IMR-90 (cell line): ENCODE data around the gene DCDC1. TPM values are rescaled to one million over a fixed set of nuclear protein-coding genes. Genes with fewer than 3 reads are reported as not detected.

ENCODE experiments used
- ATAC-seq: fragments of 200-7000 bp; cut with Tn5 transposase; 2 replicates; pipeline ENCODE4 v1.9.1; 2020; ENCODE audit warnings: low read depth, mild to moderate bottlenecking, moderate library complexity
- BruUV-seq: library from RNA; stranded (reverse); fragments of 400-500 nt; replicated peaks from 2 replicates; lab custom pipeline; 2021; lab: Mats Ljungman, UMichigan
- CTCF ChIA-PET: fragments of 300-600 bp; formaldehyde crosslinking; extraction: SDS; loops from one replicate; lab custom pipeline; 2021; ENCODE audit warnings: antibody characterized with exemption; lab: Yijun Ruan, JAX
- POLR2A ChIA-PET: fragments of 300-600 bp; sonication (Branson Sonifier 250); formaldehyde crosslinking; loops from one replicate; lab custom pipeline; 2022; ENCODE audit warnings: antibody characterized with exemption; ENCODE audit not compliant: unreplicated experiment; lab: Charles Lee
- DNase-seq: peaks from one replicate; pipeline ENCODE4 v3.0.0; 2013
- H2AFZ ChIP-seq: replicated peaks from 2 replicates; pipeline ENCODE3; 2013; ENCODE audit warnings: low read length, mild to moderate bottlenecking; ENCODE audit not compliant: poor library complexity
- H2AK5ac ChIP-seq: 2 replicates; pipeline ENCODE4 v1.6.1; 2013; ENCODE audit warnings: low read depth, low read length, inconsistent platforms
- H2AK9ac ChIP-seq: replicated peaks from 2 replicates; pipeline ENCODE3; 2013; ENCODE audit warnings: mild to moderate bottlenecking, low read depth, low read length, moderate library complexity; ENCODE audit not compliant: poor library complexity
- H2BK120ac ChIP-seq: 2 replicates; pipeline ENCODE4 v1.6.1; 2013; ENCODE audit warnings: low read depth, low read length, inconsistent platforms
- H2BK15ac ChIP-seq: 3 replicates; pipeline ENCODE4 v1.6.1; 2013; ENCODE audit warnings: low read depth, low read length, inconsistent platforms
- H2BK20ac ChIP-seq: 2 replicates; pipeline ENCODE4 v1.6.1; 2013; ENCODE audit warnings: low read depth, mild to moderate bottlenecking, inconsistent platforms, low read length, moderate library complexity
- H2BK5ac ChIP-seq: 2 replicates; pipeline ENCODE4 v1.6.1; 2013; ENCODE audit warnings: mild to moderate bottlenecking, low read depth, low read length, inconsistent platforms; ENCODE audit not compliant: poor library complexity, severe bottlenecking
- H3K14ac ChIP-seq: replicated peaks from 2 replicates; pipeline ENCODE4 v1.6.1; 2013; ENCODE audit warnings: low read depth, low read length, inconsistent platforms
- H3K18ac ChIP-seq: 2 replicates; pipeline ENCODE4 v1.6.1; 2013; ENCODE audit warnings: low read depth, low read length, control low read depth
- H3K23ac ChIP-seq: 2 replicates; pipeline ENCODE4 v1.6.1; 2013; ENCODE audit warnings: low read depth, low read length, inconsistent platforms
- H3K27ac ChIP-seq: 2 replicates; pipeline ENCODE4 v1.5.1; 2013; ENCODE audit warnings: mild to moderate bottlenecking, control low read depth, low read length; ENCODE audit not compliant: insufficient read depth
- H3K27me3 ChIP-seq: 2 replicates; pipeline ENCODE4 v1.6.1; 2013; ENCODE audit warnings: low read length; ENCODE audit not compliant: control insufficient read depth, insufficient read depth
- H3K36me3 ChIP-seq: 2 replicates; pipeline ENCODE4 v1.6.1; 2013; ENCODE audit warnings: low read length, mixed read lengths; ENCODE audit not compliant: control insufficient read depth, insufficient read depth
- H3K4ac ChIP-seq: 2 replicates; pipeline ENCODE4 v1.6.1; 2013; ENCODE audit warnings: low read depth, low read length, inconsistent platforms
- H3K4me1 ChIP-seq: 2 replicates; pipeline ENCODE4 v1.6.1; 2013; ENCODE audit warnings: low read length, mixed read lengths; ENCODE audit not compliant: control insufficient read depth, insufficient read depth
- H3K4me2 ChIP-seq: 2 replicates; pipeline ENCODE4 v1.6.1; 2013; ENCODE audit warnings: low read depth, mild to moderate bottlenecking, control low read depth, low read length, moderate library complexity
- H3K4me3 ChIP-seq: 2 replicates; pipeline ENCODE4 v1.5.1; 2013; ENCODE audit warnings: low read depth, mild to moderate bottlenecking, control low read depth, low read length, moderate library complexity; ENCODE audit not compliant: insufficient read depth
- H3K56ac ChIP-seq: 2 replicates; pipeline ENCODE4 v1.6.1; 2013; ENCODE audit warnings: low read length, inconsistent platforms; ENCODE audit not compliant: insufficient read depth; ENCODE audit errors: extremely low read depth
- H3K79me1 ChIP-seq, 2 experiments: 2 replicates each; pipeline ENCODE4 v1.6.1; 2013; ENCODE audit warnings: low read length in 2 of 2, inconsistent platforms in 1 of 2, low read depth in 1 of 2
- H3K9ac ChIP-seq: 2 replicates; pipeline ENCODE4 v1.6.1; 2013; ENCODE audit warnings: low read depth, low read length, control low read depth
- H3K9me1 ChIP-seq: 2 replicates; pipeline ENCODE4 v1.6.1; 2013; ENCODE audit warnings: low read length, inconsistent platforms; ENCODE audit not compliant: insufficient read depth
- H3K9me3 ChIP-seq: 2 replicates; pipeline ENCODE4 v1.6.1; 2013; ENCODE audit warnings: low read length; ENCODE audit not compliant: control insufficient read depth, insufficient read depth
- H4K20me1 ChIP-seq: 2 replicates; pipeline ENCODE4 v1.6.1; 2013; ENCODE audit warnings: low read length, inconsistent platforms; ENCODE audit not compliant: insufficient read depth
- H4K5ac ChIP-seq: 2 replicates; pipeline ENCODE4 v1.6.1; 2013; ENCODE audit warnings: mild to moderate bottlenecking, low read depth, low read length, control low read depth
- H4K8ac ChIP-seq, 2 experiments: 2 replicates each; pipeline ENCODE4 v1.6.1; 2013; ENCODE audit warnings: low read depth in 2 of 2, low read length in 2 of 2, control low read depth in 1 of 2, inconsistent platforms in 1 of 2
- H4K91ac ChIP-seq: 2 replicates; pipeline ENCODE4 v1.6.1; 2013; ENCODE audit warnings: low read depth, low read length, inconsistent platforms; ENCODE audit not compliant: insufficient read depth
- BHLHE40 ChIP-seq: fragments of 150-350 bp; IDR thresholded peaks from 2 replicates; pipeline ENCODE4 v1.6.1; 2016; ENCODE audit warnings: mild to moderate bottlenecking, low read depth, low read length
- CEBPB ChIP-seq: IDR thresholded peaks from 2 replicates; pipeline ENCODE4 v1.6.1; 2012; ENCODE audit warnings: low read depth, low read length, improper control_type of control experiment
- CHD1 ChIP-seq: IDR thresholded peaks from 2 replicates; pipeline ENCODE4 v1.6.1; 2012; ENCODE audit warnings: low read depth, low read length, improper control_type of control experiment
- CTCF ChIP-seq: conservative IDR thresholded peaks from 2 replicates; pipeline ENCODE4 v1.5.1; 2012; ENCODE audit warnings: mild to moderate bottlenecking, low read depth, low read length, improper control_type of control experiment
- ELK1 ChIP-seq: fragments of 150-350 bp; IDR thresholded peaks from 2 replicates; pipeline ENCODE4 v1.6.1; 2016; ENCODE audit warnings: low read depth, mild to moderate bottlenecking, low read length, moderate library complexity, borderline replicate concordance
- FOS ChIP-seq: fragments of 150-350 bp; IDR thresholded peaks from 2 replicates; pipeline ENCODE4 v1.6.1; 2016; ENCODE audit warnings: low read depth, low read length
- MAZ ChIP-seq: IDR thresholded peaks from 2 replicates; pipeline ENCODE4 v1.6.1; 2012; ENCODE audit warnings: low read depth, mild to moderate bottlenecking, low read length, improper control_type of control experiment, moderate library complexity, borderline replicate concordance
- NFE2L2 ChIP-seq: fragments of 150-350 bp; IDR thresholded peaks from 2 replicates; pipeline ENCODE4 v1.6.1; 2016; ENCODE audit warnings: low read depth, mild to moderate bottlenecking, low read length
- POLR2A ChIP-seq: IDR thresholded peaks from 2 replicates; pipeline ENCODE4 v1.6.1; 2012; ENCODE audit warnings: mild to moderate bottlenecking, low read depth, low read length
- RFX5 ChIP-seq: IDR thresholded peaks from 2 replicates; pipeline ENCODE4 v1.8.0; 2012; ENCODE audit warnings: low read depth, mild to moderate bottlenecking, low read length, moderate library complexity
- SMC3 ChIP-seq: fragments of 150-350 bp; IDR thresholded peaks from 2 replicates; pipeline ENCODE4 v1.6.1; 2016; ENCODE audit warnings: low read depth, mild to moderate bottlenecking, antibody characterized with exemption, low read length, moderate library complexity
- whole genome bisulfite sequencing, 2 experiments: methylation state at CpG; one replicate each; pipeline versions ENCODE4 v1.1.5 to v1.1.7; 2013; ENCODE audit warnings: missing lambda C conversion rate in 2 of 2; ENCODE audit not compliant: insufficient read length in 1 of 2; ENCODE audit errors: extremely low coverage in 2 of 2; 5-methylcytosine and 5-hydroxymethylcytosine counted together
- dilution Hi-C: fragments of 300-500 bp; cut with HindIII; formaldehyde crosslinking; loops from one replicate; pipeline ENCODE4 v1.14.3; 2018; ENCODE audit warnings: low sequenced_read_pairs; ENCODE audit not compliant: unreplicated experiment
- in situ Hi-C: fragments of 300-500 bp; cut with MboI; formaldehyde crosslinking; loops from 3 replicates; pipeline ENCODE4 v1.14.3; 2019; ENCODE audit warnings: low sequenced_read_pairs, inconsistent platforms, mixed read lengths
- intact Hi-C: fragments of 100-400 bp; cut with micrococcal nuclease; formaldehyde crosslinking; loops from 2 replicates; pipeline ENCODE4 v1.10.0; 2022
- polyA plus RNA-seq, 3 experiments: library from polyadenylated mRNA; depleted of rRNA; stranded (reverse); fragments of >200 nt; gene quantifications; 2 replicates each; pipeline ENCODE4 v1.2.3, GENCODE V29; 2012; ENCODE audit warnings: low replicate concordance in 1 of 3
- total RNA-seq: library from RNA; depleted of rRNA; stranded (reverse); fragments of >200 nt; gene quantifications from 2 replicates; pipeline ENCODE4 v1.2.3, GENCODE V29; 2012
- TF ChIP-seq, protein P1 (sequence below): fragments of 150-350 bp; IDR thresholded peaks from 2 replicates; pipeline ENCODE4 v1.6.1; 2017; ENCODE audit warnings: mild to moderate bottlenecking, antibody characterized with exemption, low read length, low read depth

DCDC1 gene
- total and polyA plus RNA-seq, 2 of the 4 experiments (the other 2 are of a cell fraction), result not detected

DNA sequence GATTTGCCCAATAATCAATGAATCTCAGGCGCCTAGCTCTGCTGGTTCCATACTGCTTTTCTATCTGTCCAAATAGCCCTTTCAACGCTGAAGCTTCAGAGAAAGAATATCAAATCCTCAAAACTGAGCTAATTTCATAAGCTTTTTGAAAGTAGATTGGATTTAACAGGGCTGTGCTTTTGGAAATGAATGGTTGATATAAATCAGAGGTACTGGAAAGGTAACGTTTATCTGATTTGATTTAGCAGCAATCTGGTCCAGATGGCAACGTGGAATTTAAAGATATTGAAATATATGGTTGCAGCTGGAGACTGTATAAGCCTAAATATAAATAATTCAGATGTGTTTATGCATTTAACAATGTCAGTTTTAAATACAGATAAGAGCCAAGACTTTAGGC, 553.9 kb downstream of the DCDC1 start:
- ATAC-seq, result no peak
- intact Hi-C loops (no loop called here), in situ Hi-C loops (no loop called here), dilution Hi-C loops (no loop called here)
- Histone ChIP-seq H3K56ac (no peak overlapping the region), H3K27ac (no peak overlapping the region), H2AK9ac (no peak overlapping the region), H2AK5ac (no peak overlapping the region), H3K23ac (no peak overlapping the region), H4K20me1 (no peaks in the 10 kb centered on the region), H3K4me2 (no peak overlapping the region), H4K8ac (no peak overlapping the region), H3K4me1 (no peaks in the 10 kb centered on the region), H2AFZ (no peak overlapping the region), H2BK5ac (no peak overlapping the region), H3K14ac (no peak overlapping the region), H3K18ac (no peak overlapping the region), H3K36me3 (no peaks in the 10 kb centered on the region), H2BK20ac (no peak overlapping the region), H4K5ac (no peak overlapping the region), H3K4ac (no peak overlapping the region), H3K27me3 (no peaks in the 10 kb centered on the region; the same call in 1 of the 2 replicates), H3K9ac (no peak overlapping the region), H3K79me1 (no peaks in the 10 kb centered on the region), H3K9me3 (no peaks in the 10 kb centered on the region), H4K91ac (no peak overlapping the region), H3K9me1 (no peaks in the 10 kb centered on the region), H2BK120ac (no peak overlapping the region), H3K4me3 (no peak overlapping the region), H2BK15ac (no peak overlapping the region)
- no TSS peak for BruUV-seq
- TF ChIP-seq CTCF, result no peak
- no peak for TF ChIP-seq SMC3
- TF ChIP-seq FOS, result no peak
- TF ChIP-seq BHLHE40, result no peak
- TF ChIP-seq, protein P1, sequence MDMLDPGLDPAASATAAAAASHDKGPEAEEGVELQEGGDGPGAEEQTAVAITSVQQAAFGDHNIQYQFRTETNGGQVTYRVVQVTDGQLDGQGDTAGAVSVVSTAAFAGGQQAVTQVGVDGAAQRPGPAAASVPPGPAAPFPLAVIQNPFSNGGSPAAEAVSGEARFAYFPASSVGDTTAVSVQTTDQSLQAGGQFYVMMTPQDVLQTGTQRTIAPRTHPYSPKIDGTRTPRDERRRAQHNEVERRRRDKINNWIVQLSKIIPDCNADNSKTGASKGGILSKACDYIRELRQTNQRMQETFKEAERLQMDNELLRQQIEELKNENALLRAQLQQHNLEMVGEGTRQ, result no peak
- TF ChIP-seq CHD1, result no peak
- no peak for TF ChIP-seq NFE2L2
- no peak for TF ChIP-seq POLR2A
- TF ChIP-seq CEBPB, result no peak
- TF ChIP-seq ELK1, result no peak
- TF ChIP-seq RFX5, result no peak
- TF ChIP-seq MAZ, result no peak
- ChIA-PET POLR2A (no interaction called here), CTCF (no interaction called here)
- DNase-seq, result no peak
- no CpG with 5 or more reads among the region's 4 CpGs for whole genome bisulfite sequencing, 2 experiments
